Liver (tissue), 9 donors: ENCODE measurements around the gene TEDC1. TPM values are rescaled to one million over a fixed set of nuclear protein-coding genes. Genes with fewer than 3 reads are reported as not detected.

ENCODE experiments used
- DNase-seq: peaks from one replicate; pipeline ENCODE4 v3.0.0-alpha.2; 2017; ENCODE audit warnings: low spot score
- H3K27ac ChIP-seq, 2 donors: one replicate each; pipeline ENCODE4 v1.7.0; 2013; ENCODE audit warnings: inconsistent platforms in 2 of 2, low read length in 2 of 2, control low read depth in 1 of 2, low read depth in 1 of 2, mild to moderate bottlenecking in 1 of 2
- H3K27me3 ChIP-seq, 4 donors: one replicate each; pipeline versions ENCODE4 v1.6.1 to v1.7.0; 2013; ENCODE audit warnings: low read length in 3 of 4, inconsistent platforms in 1 of 4, mild to moderate bottlenecking in 1 of 4, moderate library complexity in 1 of 4; ENCODE audit not compliant: control insufficient read depth in 4 of 4, insufficient read depth in 4 of 4
- H3K36me3 ChIP-seq, 4 donors: one replicate each; pipeline versions ENCODE4 v1.6.1 to v1.7.0; 2013; ENCODE audit warnings: low read length in 3 of 4, mild to moderate bottlenecking in 3 of 4, low read depth in 1 of 4, moderate library complexity in 1 of 4; ENCODE audit not compliant: control insufficient read depth in 4 of 4, insufficient read depth in 3 of 4
- H3K4me1 ChIP-seq, 4 donors: one replicate each; pipeline versions ENCODE4 v1.6.1 to v1.7.0; 2013; ENCODE audit warnings: low read length in 3 of 4, mild to moderate bottlenecking in 3 of 4, moderate library complexity in 1 of 4; ENCODE audit not compliant: control insufficient read depth in 4 of 4, insufficient read depth in 4 of 4
- H3K4me3 ChIP-seq, 3 donors: one replicate each; pipeline versions ENCODE4 v1.6.1 to v1.7.0; 2013; ENCODE audit warnings: low read length in 3 of 3, control low read depth in 1 of 3, low read depth in 1 of 3, mild to moderate bottlenecking in 1 of 3
- H3K9ac ChIP-seq, 2 donors: one replicate each; pipeline ENCODE4 v1.7.0; 2013; ENCODE audit warnings: low read length in 2 of 2, mild to moderate bottlenecking in 2 of 2, moderate library complexity in 2 of 2, control low read depth in 1 of 2, low read depth in 1 of 2
- H3K9me3 ChIP-seq, 4 donors: one replicate each; pipeline versions ENCODE4 v1.6.1 to v1.7.0; 2013; ENCODE audit warnings: low read length in 3 of 4; ENCODE audit not compliant: control insufficient read depth in 4 of 4
- ATF3 ChIP-seq: IDR thresholded peaks from 2 replicates; pipeline ENCODE4 v1.6.1; 2016; ENCODE audit warnings: antibody characterized with exemption
- CTCF ChIP-seq: fragments of 150-350 bp; IDR thresholded peaks from 2 replicates; pipeline ENCODE4 v1.5.1; 2017; ENCODE audit warnings: improper control_type of control experiment, low read depth, low read length; ENCODE audit not compliant: missing input control
- EGR1 ChIP-seq, 2 donors: IDR thresholded peaks; 2 replicates each; pipeline ENCODE4 v1.6.1; 2016 to 2018; ENCODE audit warnings: antibody characterized with exemption in 2 of 2, low read depth in 2 of 2
- FOXA1 ChIP-seq: IDR thresholded peaks from 2 replicates; pipeline ENCODE4 v1.6.1; 2016; ENCODE audit warnings: antibody characterized with exemption
- FOXA2 ChIP-seq: IDR thresholded peaks from 2 replicates; pipeline ENCODE4 v1.6.1; 2016; ENCODE audit warnings: antibody characterized with exemption
- GABPA ChIP-seq, 2 donors: IDR thresholded peaks in 1 of 2; conservative IDR thresholded peaks in 1 of 2; 2 replicates each; pipeline ENCODE4 v1.6.1; 2016; ENCODE audit warnings: antibody characterized with exemption in 2 of 2, mild to moderate bottlenecking in 1 of 2, moderate library complexity in 1 of 2
- HNF4A ChIP-seq, 2 donors: conservative IDR thresholded peaks; 2 replicates each; pipeline ENCODE4 v1.6.1; 2016; ENCODE audit warnings: antibody characterized with exemption in 2 of 2, mild to moderate bottlenecking in 2 of 2
- HNF4G ChIP-seq: IDR thresholded peaks from 2 replicates; pipeline ENCODE4 v1.6.1; 2016; ENCODE audit warnings: antibody characterized with exemption
- JUND ChIP-seq, 2 donors: IDR thresholded peaks; 2 replicates each; pipeline ENCODE4 v1.6.1; 2016; ENCODE audit warnings: antibody characterized with exemption in 2 of 2
- MAX ChIP-seq: IDR thresholded peaks from 2 replicates; pipeline ENCODE4 v1.6.1; 2016; ENCODE audit warnings: antibody characterized with exemption
- NR2F2 ChIP-seq: IDR thresholded peaks from 2 replicates; pipeline ENCODE4 v1.6.1; 2016; ENCODE audit warnings: antibody characterized with exemption
- RAD21 ChIP-seq, 2 donors: IDR thresholded peaks; 2 replicates each; pipeline ENCODE4 v1.6.1; 2016; ENCODE audit warnings: antibody characterized with exemption in 2 of 2, mild to moderate bottlenecking in 2 of 2
- REST ChIP-seq: IDR thresholded peaks from 2 replicates; pipeline ENCODE4 v1.6.1; 2016; ENCODE audit warnings: antibody characterized with exemption, mild to moderate bottlenecking
- RXRA ChIP-seq, 2 donors: IDR thresholded peaks; 2 replicates each; pipeline ENCODE4 v1.6.1; 2017 to 2018; ENCODE audit warnings: antibody characterized with exemption in 2 of 2, mild to moderate bottlenecking in 1 of 2
- SP1 ChIP-seq: IDR thresholded peaks from 2 replicates; pipeline ENCODE4 v1.6.1; 2018; ENCODE audit warnings: antibody characterized with exemption, mild to moderate bottlenecking
- TAF1 ChIP-seq: conservative IDR thresholded peaks from 2 replicates; pipeline ENCODE4 v1.6.1; 2016; ENCODE audit warnings: antibody characterized with exemption, mild to moderate bottlenecking
- YY1 ChIP-seq: IDR thresholded peaks from 2 replicates; pipeline ENCODE4 v1.6.1; 2016; ENCODE audit warnings: antibody characterized with exemption, mild to moderate bottlenecking
- ZBTB33 ChIP-seq: IDR thresholded peaks from 2 replicates; pipeline ENCODE4 v1.6.1; 2016; ENCODE audit warnings: antibody characterized with exemption
- WGBS: extraction: QIAGEN DNeasy Blood & Tissue Kit; methylation state at CpG from one replicate; pipeline ENCODE4 v1.1.7; 2013; 5-methylcytosine and 5-hydroxymethylcytosine counted together
- polyA plus RNA-seq, 2 donors: library from polyadenylated mRNA; stranded (reverse) in 1 of 2; unstranded in 1 of 2; fragments of 200-250 nt in 1 of 2; fragments of >200 nt in 1 of 2; fragmentation: Nextera tagmentation in 1 of 2; extraction: Ambion mirVana in 1 of 2; gene quantifications; one replicate each; pipeline versions ENCODE4 v1.2.1 to v1.2.3, GENCODE V29; 2013 to 2015
- total RNA-seq, 2 donors: library from RNA; depleted of rRNA; stranded (reverse); fragments of >200 nt; gene quantifications; one replicate each; pipeline ENCODE4 v1.2.3, GENCODE V29; 2014
- donor health status: healthy.
- donor health status: healthy.
- donor health status: healthy.
- donor health status: healthy.
- donor health status: healthy.

Gene TEDC1
- total and polyA plus RNA-seq, 4 donors = 0.97 to 7.5 (median 3.2) TPM

- H3K9me3 ChIP-seq = no peaks in the 10 kb centered on the region
- no peak overlapping the region for H3K27ac ChIP-seq
- DNase-seq = no peak
- H3K9ac ChIP-seq = no peak overlapping the region
- peaks cover 2 to 9% (median 5%) of the 10 kb centered on the region in 4 donors for H3K4me1 ChIP-seq
- peaks cover 0 to 1% (median 0%) of the 10 kb centered on the region in 4 donors for H3K36me3 ChIP-seq
- H3K27me3 ChIP-seq = peaks cover 0 to under 1% (median 0%) of the 10 kb centered on the region in 4 donors
- TF ChIP-seq HNF4A (conservative IDR thresholded peaks at IDR 0.05) (no peak), TAF1 (no peak), FOXA2 (no peak), HNF4G (no peak), FOXA1 (no peak), EGR1 (IDR thresholded peaks at IDR 0.05; ENCODE audit: low read depth in 2 of 2) (no peak), ATF3 (no peak), YY1 (no peak)
- WGBS = 81% methylated on average over 9 of the region's 9 CpGs
- H3K4me3 ChIP-seq = no peak overlapping the region
Observed at GRCh38 chr14:105533391-105533790, 42.3 kb downstream of the TEDC1 start.

- Histone ChIP-seq H3K4me1 (peaks cover 0 to 4% (median 2%) of the 10 kb centered on the region in 4 donors), H3K27me3 (peaks cover 0 to 4% (median 0%) of the 10 kb centered on the region in 4 donors), H3K36me3 (peaks cover 0 to 1% (median 0%) of the 10 kb centered on the region in 4 donors), H3K9ac (no peak overlapping the region), H3K4me3 (no peak overlapping the region), H3K9me3 (no peaks in the 10 kb centered on the region), H3K27ac (no peak overlapping the region)
- WGBS = 67% methylated on average over 21 of the region's 21 CpGs
- no peak for TF ChIP-seq CTCF
- TF ChIP-seq ATF3 = no peak
- TF ChIP-seq SP1 = no peak
- TF ChIP-seq EGR1 (IDR thresholded peaks at IDR 0.05; ENCODE audit: low read depth in 2 of 2) = no peak
- no peak for TF ChIP-seq GABPA (IDR thresholded peaks at IDR 0.05 in 1 of 2, conservative IDR thresholded peaks at IDR 0.05 in 1 of 2)
- TF ChIP-seq YY1 = no peak
- TF ChIP-seq HNF4G = no peak
- no peak for TF ChIP-seq NR2F2
- no peak for TF ChIP-seq MAX
- TF ChIP-seq RAD21 (IDR thresholded peaks at IDR 0.05) = no peak
- TF ChIP-seq REST = no peak
- no peak for TF ChIP-seq HNF4A (conservative IDR thresholded peaks at IDR 0.05)
- no peak for TF ChIP-seq FOXA2
- no peak for TF ChIP-seq TAF1
- TF ChIP-seq JUND (IDR thresholded peaks at IDR 0.05) = no peak
- TF ChIP-seq RXRA (IDR thresholded peaks at IDR 0.05) = no peak
- no peak for TF ChIP-seq ZBTB33
- TF ChIP-seq FOXA1 = no peak
- DNase-seq = no peak
Observed at GRCh38 chr14:105533811-105534498, 42.9 kb downstream of the TEDC1 start.
